HEK293 (cell line): Measurements from ENCODE around the gene B3GALNT1.

Source experiments
- CTCF ChIP-seq: fragments of 450-650 bp; formaldehyde crosslinking; IDR thresholded peaks from 2 replicates; pipeline ENCODE4 v1.5.1; 2016; ENCODE audit warnings: missing biosample characterization, missing genetic modification characterization
- GLI2 ChIP-seq: fragments of 450-650 bp; formaldehyde crosslinking; IDR thresholded peaks from 2 replicates; pipeline ENCODE4; 2017; ENCODE audit warnings: missing biosample characterization, missing genetic modification characterization, low read depth, borderline replicate concordance
- KLF9 ChIP-seq: fragments of 450-650 bp; formaldehyde crosslinking; IDR thresholded peaks from 2 replicates; pipeline ENCODE4 v1.5.1; 2016; ENCODE audit warnings: missing biosample characterization, missing genetic modification characterization, low read depth
- REST ChIP-seq: fragments of 450-650 bp; formaldehyde crosslinking; IDR thresholded peaks from 2 replicates; pipeline ENCODE4 v1.5.1; 2016; ENCODE audit warnings: missing biosample characterization, missing genetic modification characterization
- ZBTB7A ChIP-seq: fragments of 450-650 bp; formaldehyde crosslinking; IDR thresholded peaks from 2 replicates; pipeline ENCODE4 v1.5.1; 2016; ENCODE audit warnings: low read depth, missing biosample characterization, missing genetic modification characterization
- ZNF37A ChIP-seq: fragments of 450-650 bp; IDR thresholded peaks from 2 replicates; pipeline ENCODE4 v1.5.1; 2018; ENCODE audit warnings: missing biosample characterization, missing genetic modification characterization
- ZNF488 ChIP-seq: fragments of 450-650 bp; formaldehyde crosslinking; IDR thresholded peaks from 2 replicates; pipeline ENCODE4 v1.5.1; 2016; ENCODE audit warnings: missing biosample characterization, missing genetic modification characterization
- ZNF792 ChIP-seq: fragments of 450-650 bp; formaldehyde crosslinking; IDR thresholded peaks from 2 replicates; pipeline ENCODE4 v1.5.1; 2016; ENCODE audit warnings: missing biosample characterization, missing genetic modification characterization

GRCh38 chr3:161054860-161055604 is 50.1 kb downstream of the B3GALNT1 start:
- TF ChIP-seq ZBTB7A (tag by site-specific recombination) (no peak), GLI2 (tag by site-specific recombination) (no peak), ZNF37A (tag by site-specific recombination) (no peak), ZNF488 (no peak), REST (tag by site-specific recombination) (no peak), KLF9 (tag by site-specific recombination) (no peak), CTCF (tag by site-specific recombination) (no peak), ZNF792 (tag by site-specific recombination) (no peak)
